GM21723 (cell line): ENCODE data around the gene ARID3B.
A peak's percentile ranks its signal among the peaks of the same experiment; 100 is the strongest.
"Not testable (repeated sequence)": the region's sequence is repeated elsewhere in the genome, so short reads cannot be mapped to it uniquely, and the experiment has no call there.

Experiments used
- ATAC-seq: cut with Tn5 transposase; IDR thresholded peaks from one replicate; pipeline ENCODE4 v1.9.1; 2021; ENCODE audit warnings: mild to moderate bottlenecking, moderate library complexity; ENCODE audit not compliant: unreplicated experiment

The ARID3B gene

DNA sequence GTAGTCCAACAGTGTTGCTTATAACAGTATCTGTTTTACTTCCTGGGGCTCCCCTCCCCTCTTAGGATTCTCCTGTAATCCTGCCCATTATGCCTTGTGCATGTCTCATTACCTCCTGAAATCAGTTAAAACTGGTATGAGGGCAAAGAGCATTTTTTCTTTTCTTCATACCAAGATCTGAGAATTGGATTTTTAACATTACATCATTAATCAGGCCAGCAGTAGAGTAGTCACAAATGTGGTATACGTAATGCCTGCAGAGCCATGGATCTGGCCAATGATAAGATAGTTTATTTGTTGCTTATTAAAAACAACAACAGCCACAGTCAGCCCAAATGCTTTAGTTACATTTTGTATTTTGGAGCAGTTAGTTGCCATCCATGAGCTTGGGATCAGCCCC is 23.2 kb downstream of the ARID3B start:
- ATAC-seq: no peak

DNA sequence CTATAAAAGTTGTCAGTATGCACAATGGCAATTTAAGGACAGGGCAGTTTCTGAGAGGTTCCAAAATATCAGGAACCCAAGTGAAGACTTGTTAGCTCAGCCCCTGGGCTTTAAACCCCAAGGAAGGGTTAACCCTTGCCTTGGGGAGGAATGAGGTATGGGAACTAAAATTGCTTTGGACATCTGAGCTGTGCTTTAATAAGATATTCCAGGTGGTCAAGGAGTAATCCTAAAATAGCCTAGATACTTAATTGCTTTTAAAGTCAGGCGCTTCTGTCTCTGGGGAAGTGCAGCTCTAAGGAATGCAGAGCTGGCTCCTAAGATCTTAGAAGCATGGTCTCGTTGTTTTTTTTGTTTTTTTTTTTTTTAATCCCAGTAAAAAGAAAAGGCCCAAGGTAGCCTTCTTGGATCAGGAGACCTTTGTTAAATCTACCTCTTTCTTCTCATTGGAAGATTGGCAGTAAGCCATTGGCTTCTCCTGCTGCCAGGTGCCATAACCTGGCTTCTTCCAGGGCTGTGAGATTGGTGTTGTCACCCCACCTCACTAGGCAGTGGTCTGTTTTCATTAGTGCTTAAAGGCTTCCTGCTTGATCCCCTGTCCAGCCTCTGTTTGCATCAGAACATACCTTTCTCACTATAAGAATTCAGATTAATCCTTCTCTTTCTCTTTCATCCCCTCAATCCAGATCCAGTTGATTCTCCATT is 24.5 kb downstream of the ARID3B start:
- no peak for ATAC-seq

DNA sequence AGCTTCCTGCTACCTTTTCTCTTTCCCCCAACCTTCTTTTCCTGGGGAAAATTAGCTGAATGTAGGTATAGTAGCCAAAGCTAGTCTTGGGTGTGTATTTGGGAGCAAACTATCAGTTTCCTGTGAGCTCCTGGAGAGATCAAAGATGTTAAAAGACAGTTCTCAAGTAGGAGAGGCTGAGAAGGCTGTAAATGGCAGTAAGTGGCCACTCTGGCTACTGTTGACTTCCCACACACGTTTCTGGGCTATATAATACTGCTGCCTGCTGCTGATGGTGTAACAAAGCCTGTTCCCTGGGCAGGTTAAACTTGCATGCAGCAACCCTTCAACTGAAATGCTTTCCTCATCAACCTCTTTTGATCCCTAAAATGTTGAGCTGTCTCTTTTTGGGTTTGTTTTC is 27.6 kb downstream of the ARID3B start:
- no peak for ATAC-seq

DNA sequence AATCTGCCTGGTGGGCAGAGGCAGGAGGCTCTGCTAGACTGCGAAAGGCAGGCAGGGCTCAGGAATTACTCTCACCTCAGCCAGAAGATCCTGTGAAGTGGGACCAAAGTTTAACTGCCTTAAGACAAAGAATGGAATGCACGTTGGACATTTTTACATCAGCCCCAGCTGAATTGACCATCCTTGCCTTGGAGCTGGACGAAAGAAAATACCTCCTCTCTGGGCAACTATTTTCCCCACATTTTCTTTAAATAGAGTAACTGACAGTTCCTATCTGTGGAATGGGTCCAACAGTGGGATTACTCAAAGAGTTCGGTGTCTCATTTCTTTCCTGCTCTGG is 28.7 kb downstream of the ARID3B start:
- ATAC-seq: no peak

DNA sequence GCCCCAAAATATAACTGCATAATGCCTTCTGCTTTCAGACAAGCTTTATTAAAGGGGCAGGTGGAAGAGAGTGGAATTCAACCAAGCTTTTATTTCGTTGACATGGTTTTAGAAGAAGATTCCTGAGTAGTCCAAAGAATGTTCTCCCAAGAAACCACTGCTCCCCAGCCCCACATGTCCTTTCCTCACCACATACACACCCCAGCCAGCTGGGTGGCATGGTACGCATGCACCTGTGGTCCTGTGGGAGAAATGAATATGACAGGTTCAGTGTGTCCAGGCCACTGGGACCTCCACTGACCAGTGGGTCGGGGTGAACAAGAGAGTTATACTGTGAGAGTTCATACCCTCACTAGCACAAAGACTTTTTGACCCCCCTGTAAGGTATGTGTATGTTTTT is 30.2 kb downstream of the ARID3B start:
- ATAC-seq: no peak

DNA sequence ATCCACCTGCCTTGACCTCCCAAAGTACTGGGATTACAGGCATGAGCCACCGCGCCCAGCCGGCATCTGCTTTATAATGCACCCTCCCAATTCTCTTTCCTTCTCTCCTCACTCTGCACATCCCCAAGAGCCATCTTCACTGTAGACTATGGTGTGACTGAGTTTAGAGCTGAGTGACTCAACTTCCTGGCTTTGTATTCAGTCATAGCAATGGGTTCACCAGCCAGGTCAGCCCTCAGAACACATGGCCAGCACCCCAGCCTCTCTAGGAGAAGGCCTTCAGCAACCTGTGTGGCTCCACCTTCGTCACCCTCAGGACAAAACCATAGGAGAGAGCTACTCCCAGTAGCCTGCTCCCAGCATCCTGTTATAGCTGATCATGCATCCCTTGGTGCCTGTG is 33.0 kb downstream of the ARID3B start:
- no peak for ATAC-seq

DNA sequence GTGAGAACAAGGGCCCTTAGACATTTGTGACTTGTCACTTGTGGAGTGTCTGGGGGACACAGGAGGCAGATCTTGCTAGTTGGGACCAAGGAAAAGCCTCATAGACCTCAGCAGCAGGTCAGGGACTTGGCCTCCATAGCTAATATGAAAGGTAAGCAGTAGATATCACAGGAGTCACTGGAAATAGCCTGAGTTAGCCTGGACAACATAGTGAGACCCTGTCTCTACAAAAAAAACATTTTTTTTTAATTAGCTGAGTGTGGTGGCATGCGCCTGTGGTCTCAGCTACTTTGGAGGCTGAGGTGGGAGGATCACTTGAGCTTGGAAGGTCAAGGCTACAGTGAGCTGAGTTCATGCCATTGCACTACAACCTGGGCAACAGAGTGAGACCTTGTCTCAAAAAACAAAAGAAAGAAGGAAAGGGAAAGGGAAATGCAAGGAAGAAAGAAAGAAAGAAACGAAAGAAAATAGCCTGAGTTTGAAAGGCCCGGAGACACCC is 37.5 kb downstream of the ARID3B start:
- ATAC-seq: no peak

DNA sequence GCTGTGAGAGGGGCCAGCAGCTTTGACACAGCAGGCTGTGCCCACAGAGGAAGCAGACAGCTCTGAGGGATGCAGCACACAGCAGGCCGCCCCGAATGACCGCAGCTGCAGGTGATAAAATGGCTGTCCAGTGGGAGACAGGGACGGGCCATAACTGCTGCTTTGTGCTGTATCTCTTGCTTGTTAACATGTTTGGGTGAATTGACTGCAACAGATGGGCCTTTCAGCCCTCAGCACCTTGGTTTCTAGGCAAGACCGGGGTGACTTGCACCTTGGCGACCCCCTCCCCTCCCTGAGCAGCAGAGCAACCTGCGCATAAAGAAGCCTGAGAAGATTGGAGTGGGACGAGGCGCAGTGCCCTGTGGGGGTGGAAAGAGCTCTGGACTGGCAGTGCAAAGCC is 38.0 kb downstream of the ARID3B start:
- ATAC-seq: no peak

DNA sequence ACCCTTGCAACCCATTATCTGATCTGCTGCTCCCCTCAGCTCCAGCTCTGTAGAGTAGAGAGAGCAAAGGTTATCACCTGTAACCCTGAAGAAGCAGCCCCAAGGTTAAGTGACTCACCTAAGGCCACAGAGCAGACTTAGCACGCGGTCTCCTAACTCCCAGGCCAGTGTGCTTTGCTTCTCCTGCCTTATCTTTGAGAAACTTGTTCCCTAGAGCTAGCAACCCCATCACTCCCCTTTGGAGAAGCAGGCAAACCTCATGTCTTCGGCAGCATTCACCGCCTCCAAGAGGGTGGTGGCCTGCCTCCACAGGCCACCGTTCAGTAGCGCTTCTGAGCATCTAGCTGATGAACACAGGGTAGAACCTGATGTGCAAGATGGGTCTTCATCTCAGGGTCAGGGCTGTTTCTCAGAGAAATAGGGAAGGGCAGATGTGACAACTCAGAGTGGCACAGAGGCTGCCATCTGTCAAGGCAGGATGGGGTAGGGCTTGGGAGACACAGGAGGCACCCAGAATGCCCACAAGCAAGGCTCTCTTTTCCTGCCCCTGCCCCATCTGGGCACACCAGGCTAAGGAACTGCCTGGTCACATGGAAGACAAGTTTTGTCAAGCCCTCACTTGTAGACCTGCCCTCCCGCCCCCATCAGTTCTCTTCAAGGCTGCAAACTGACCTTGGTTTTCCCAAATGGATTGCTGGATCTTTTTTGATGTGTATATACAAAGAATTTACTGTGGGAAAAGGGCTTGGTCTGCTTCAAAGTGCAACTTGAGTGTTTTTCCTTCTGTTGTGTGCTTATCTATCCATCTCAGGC is 39.7 kb downstream of the ARID3B start:
- ATAC-seq: no peak

DNA sequence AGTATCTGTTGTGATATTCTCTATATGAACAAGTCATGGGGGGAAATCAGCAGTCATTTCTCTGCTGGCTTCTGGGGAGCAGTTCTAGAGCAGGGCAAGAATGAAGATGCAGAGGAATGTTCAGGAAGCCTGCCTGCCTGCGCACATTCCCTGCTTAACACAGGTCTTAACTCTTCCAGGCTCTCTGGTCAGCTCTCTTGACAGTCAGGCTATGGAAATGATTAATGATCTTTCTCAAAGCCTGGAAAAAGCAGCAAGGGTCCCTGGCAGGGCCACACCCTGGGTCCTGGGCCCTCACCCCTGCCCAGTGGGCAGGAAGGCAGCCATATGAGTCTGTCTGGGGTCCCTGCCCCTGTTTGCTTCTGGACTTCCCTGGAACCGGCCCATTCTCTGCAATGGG is 43.2 kb downstream of the ARID3B start:
- no peak for ATAC-seq

DNA sequence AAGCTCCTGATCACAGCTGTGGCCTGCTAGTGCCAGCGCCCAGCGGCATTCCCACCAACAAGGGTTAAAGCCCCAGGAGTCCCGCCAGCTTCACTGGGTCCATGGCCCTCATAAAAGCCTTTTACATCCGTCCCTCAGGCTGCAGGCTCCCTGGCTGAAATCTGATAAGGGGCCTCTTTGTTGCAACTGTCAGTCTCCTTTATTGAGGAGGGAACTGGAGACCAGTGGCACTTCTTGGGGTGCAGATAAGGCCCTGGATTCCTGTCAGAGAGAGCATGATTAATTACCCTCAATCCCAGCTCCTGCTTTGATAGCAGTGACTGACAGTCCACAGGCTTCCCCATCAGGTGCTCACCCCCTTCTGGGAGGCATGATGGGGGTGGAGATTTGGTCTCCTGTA is 43.8 kb downstream of the ARID3B start:
- no peak for ATAC-seq

DNA sequence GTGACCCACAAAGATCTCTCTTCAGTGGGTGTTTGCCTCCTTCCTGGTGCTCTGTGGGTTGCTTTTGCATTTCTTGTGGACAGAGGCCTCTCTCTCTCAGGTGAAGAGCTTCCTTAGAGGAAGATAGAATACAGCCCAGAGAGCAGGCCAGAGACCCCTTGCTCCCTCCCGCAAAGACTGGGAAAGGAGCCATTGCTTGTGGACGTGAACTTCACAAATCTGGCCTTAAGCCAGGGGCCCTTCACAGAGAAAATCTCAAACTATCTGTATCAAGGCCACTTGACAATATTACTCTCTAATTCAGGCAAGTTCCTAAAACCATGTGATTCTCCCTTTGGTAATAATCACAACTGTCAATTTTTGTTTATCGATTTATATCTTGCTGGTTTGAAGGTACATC is 44.2 kb downstream of the ARID3B start:
- ATAC-seq: no peak

DNA sequence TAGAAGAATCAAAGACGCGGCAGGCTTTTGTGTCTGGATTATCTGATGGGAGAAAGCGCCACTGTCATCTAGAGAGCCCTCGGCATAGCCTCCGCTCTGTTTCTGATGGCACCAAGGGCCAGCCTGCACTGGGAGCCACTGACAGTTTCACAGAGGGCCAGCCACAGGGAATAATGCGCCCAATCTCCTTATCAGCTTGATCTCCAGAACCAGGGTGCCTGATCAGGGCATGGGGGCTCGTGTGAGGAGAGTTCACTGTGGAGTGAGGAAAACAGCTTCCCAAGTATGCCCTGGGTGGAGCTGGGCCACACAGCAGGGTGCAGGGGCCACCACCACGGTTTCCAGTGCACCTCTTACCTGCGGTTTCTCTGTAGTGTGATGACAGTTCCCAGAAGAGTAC is 44.8 kb downstream of the ARID3B start:
- ATAC-seq: no peak

DNA sequence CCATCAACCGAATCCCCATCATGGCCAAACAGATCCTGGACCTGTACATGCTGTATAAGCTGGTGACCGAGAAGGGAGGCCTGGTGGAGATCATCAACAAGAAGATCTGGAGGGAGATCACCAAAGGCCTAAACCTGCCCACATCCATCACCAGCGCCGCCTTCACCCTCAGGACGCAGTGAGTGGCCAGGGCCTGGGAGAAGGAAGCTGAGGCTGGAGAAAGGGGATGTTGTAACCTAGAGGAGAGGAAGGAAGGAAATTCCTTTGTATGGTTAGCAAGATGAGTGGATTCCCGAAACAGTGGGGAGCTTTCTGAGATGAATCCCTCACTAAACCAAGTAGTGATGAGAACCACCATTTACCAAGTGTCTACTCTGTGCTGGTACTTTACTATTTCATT is 48.8 kb downstream of the ARID3B start:
- no peak for ATAC-seq

DNA sequence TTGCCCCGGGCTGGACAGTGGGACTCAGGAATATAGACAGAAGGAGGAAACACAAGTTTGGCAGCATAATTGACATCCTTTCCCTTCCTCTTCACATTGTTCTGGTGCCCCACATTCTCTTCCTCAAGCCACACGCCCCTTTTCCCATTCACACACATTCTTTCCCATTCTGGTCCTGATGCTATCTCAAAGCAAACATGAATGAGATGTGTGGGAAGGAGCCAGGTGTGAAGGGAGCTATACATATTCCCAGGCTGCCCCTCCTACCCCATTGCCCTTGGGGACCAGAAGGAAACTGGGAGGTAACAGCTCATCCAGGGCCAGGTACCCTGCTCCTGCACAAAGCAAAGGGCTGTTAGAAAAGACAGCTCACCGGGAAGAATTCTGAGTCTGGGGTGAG is 51.2 kb downstream of the ARID3B start:
- ATAC-seq: no peak

DNA sequence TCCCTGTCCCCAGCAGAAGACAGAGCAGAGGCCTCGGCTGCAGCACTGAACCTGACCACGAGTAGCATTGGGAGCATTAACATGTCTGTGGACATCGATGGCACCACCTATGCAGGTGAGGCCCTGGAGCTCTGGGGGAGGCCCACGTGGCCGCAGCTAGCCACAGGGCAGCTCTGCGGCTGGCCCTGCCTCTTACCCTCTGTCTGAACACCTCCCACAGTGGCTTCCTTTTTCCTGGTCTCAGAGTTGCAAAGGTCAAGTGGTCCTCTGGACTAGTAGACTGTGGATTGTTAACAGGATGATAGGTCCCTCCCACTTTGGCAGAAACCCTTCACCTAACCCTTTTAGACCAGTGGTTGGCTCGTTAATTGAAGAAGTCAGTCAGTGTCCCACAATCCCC is 52.1 kb downstream of the ARID3B start:
- no peak for ATAC-seq

DNA sequence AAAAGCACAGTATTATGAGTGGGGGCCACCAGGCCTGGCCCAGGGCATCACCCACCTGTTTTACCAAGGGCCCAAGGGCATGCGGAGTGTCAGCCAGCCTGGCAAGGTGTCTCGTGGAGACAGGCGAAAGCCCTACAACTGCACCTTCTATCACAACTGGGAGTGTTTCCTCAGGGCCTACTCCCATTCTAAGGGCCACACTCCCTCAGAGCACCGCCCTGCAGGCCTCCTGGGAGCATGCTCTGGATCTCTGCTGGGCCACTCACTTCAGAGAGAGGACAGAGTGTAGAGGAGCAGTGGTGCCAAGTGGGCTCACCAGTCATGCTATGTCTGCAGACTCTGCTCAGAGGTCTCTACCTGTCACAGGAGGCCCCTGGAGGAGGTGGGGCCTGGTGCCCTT is 53.4 kb downstream of the ARID3B start:
- no peak for ATAC-seq

DNA sequence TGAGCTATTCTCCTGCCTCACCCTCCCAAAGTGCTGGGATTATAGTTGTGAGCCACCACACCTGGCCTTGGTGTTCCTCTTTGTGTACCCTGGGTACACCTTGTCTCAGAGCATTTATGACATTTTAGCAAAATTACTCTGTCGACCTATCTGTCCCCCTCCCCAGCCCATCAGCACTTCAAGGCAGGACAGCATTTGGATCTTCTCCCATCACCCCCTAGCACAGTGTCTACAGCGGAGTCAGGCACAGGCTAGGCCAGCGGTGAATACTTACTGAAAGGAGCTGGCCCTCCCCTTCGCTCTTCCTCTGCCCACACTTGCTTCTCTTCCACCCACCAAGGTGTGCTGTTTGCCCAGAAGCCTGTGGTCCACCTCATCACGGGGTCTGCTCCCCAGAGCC is 54.3 kb downstream of the ARID3B start:
- no peak for ATAC-seq

DNA sequence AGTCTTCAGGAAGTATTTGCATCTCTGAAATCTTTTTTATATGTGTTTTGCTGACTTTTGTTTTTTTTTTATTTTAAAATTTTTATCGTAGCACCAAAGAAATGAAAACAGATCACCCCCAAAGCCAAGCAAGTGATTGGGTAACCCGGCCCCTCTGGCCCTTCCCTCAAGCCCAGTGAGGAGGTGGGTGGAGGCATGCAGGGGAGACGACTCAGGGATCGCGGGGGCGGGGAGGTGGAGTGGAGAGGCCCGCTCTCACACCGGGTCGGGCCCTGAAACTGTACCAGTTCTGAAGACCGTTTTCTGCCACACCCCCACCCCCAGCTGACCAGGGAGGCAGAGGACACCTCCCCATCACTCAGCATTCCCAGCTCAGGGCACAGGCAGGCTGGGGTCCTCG is 55.7 kb downstream of the ARID3B start:
- ATAC-seq: not testable (repeated sequence)

DNA sequence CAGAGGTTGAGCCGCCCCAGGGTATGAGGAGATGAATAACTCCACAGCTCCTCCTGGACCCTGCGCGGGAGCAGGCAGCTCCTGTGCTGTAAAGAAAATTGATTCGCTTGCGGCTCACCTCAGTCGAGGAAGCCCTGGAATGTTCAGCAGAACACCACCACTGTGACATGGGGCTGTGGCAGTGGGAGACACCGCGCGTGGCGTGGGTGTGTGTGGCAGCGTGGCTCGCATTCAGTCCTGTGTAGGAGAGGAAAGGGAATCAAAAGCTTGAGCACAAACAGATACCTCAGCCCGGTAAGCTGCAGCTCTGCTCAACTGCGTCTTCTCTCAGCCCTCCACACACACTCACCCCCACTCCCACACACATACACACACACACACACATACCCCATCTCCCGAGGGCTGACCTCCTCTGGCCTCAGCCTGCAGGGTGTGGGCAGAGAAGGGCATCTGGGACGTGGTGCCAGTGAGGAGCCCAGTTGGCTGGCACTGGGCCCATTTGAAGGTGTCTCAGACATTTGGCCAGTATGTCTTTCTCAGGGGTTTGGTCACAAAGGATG is 56.2 kb downstream of the ARID3B start:
- ATAC-seq: not testable (repeated sequence)

DNA sequence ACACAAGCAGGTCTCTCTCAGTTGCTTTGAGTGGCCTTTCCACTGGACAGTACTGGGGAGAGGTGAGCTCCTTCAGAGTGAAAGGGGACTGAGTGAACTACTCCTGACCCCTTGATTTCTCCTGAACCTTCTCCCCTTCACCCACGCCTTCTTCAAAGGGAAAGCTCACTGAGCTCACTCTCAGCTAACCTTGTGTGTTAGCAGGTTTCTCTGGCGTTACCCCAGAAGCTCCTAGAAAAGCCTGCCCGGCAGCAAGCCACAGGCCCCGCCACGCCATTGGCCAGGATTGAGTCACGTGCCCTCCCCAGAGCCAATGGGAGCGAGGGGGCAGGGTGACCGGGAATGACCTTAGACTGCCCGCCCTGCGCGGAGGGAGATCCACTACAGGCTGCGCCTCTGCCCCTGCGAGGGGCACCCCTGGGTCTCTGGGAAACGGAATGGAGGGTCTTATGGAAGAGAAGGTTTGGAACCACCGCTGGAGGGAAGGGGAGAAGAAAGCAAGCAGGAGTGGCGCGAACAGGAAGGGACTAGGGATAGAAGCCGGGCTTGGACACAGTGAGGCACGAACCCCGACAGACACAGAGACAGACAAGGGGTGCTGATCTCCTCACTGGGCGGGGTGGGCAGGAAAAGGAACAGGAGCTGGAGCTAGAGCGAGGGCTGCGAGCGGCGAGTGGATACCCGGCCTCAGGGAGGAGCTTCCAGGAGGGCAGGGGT is 57.3 kb downstream of the ARID3B start:
- peak; percentile 84 for ATAC-seq

DNA sequence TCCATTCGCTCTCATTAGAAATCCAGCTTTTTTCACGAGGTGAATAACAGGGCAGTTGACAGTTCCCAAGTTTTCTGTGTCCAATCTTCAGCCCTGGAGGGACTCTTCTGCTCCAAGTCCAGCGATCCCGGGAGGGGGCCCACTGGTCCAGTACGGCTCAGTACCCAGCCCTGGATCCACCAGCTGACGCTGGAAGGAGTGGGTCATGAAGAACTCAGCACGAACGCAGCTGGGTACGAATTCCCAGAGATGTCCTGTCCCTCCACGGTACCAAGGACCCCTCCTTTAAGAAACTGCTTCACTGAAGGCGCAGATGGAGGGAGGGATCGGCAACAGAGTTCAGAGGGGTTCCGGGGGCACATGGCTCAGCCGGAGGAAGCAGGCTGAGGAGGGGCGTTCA is 58.1 kb downstream of the ARID3B start:
- ATAC-seq: no peak
